ENCODE measurements around the gene TRMT112.
A peak's percentile ranks its signal among the peaks of the same experiment; 100 is the strongest.

Gene TRMT112

GRCh38 chr11:64268025-64268892 lies 49.1 kb downstream of the TRMT112 start:
- DNase-seq: no peak

GRCh38 chr11:64267207-64267945 lies 50.0 kb downstream of the TRMT112 start:
- peak; percentile 41 for DNase-seq
